ENCODE results near the gene CDYL2. TPM values are rescaled to one million over a fixed set of nuclear protein-coding genes. Genes with fewer than 3 reads are reported as not detected.

The CDYL2 gene
- total RNA-seq, 1 donor from 2014 or later, result 1.8 TPM

- no peak for DNase-seq (ENCODE audit: extremely low spot score, unreplicated experiment)
- Mint-ChIP-seq H3K4me3 (ENCODE audit: unreplicated experiment) (no peak overlapping the region), H3K27ac (ENCODE audit: unreplicated experiment) (no peak overlapping the region), H3K9me3 (ENCODE audit: unreplicated experiment) (peaks cover 12% of the 10 kb centered on the region), H3K4me1 (ENCODE audit: unreplicated experiment) (no peaks in the 10 kb centered on the region), H3K27me3 (ENCODE audit: unreplicated experiment) (peaks cover 9% of the 10 kb centered on the region), H3K36me3 (ENCODE audit: unreplicated experiment) (no peaks in the 10 kb centered on the region)
- no peak for TF ChIP-seq CTCF (IDR thresholded peaks at IDR 0.05)
Measured at GRCh38 chr16:80778703-80779102, 25.7 kb downstream of the CDYL2 start.

- Mint-ChIP-seq H3K36me3 (ENCODE audit: unreplicated experiment) (no peaks in the 10 kb centered on the region), H3K4me1 (ENCODE audit: unreplicated experiment) (no peaks in the 10 kb centered on the region), H3K27ac (ENCODE audit: unreplicated experiment) (no peak overlapping the region), H3K27me3 (ENCODE audit: unreplicated experiment) (peaks cover 9% of the 10 kb centered on the region), H3K4me3 (ENCODE audit: unreplicated experiment) (no peak overlapping the region), H3K9me3 (ENCODE audit: unreplicated experiment) (peaks cover 7% of the 10 kb centered on the region)
- no peak for TF ChIP-seq CTCF (IDR thresholded peaks at IDR 0.05)
- no peak for DNase-seq (ENCODE audit: extremely low spot score, unreplicated experiment)
Measured at GRCh38 chr16:80776856-80777255, 27.5 kb downstream of the CDYL2 start.

- no peak for DNase-seq (ENCODE audit: extremely low spot score, unreplicated experiment)
- Mint-ChIP-seq H3K9me3 (ENCODE audit: unreplicated experiment) (no peaks in the 10 kb centered on the region), H3K4me3 (ENCODE audit: unreplicated experiment) (no peak overlapping the region), H3K36me3 (ENCODE audit: unreplicated experiment) (no peaks in the 10 kb centered on the region), H3K27ac (ENCODE audit: unreplicated experiment) (no peak overlapping the region), H3K27me3 (ENCODE audit: unreplicated experiment) (peaks cover 9% of the 10 kb centered on the region), H3K4me1 (ENCODE audit: unreplicated experiment) (no peaks in the 10 kb centered on the region)
- TF ChIP-seq CTCF (IDR thresholded peaks at IDR 0.05), result no peak
Measured at GRCh38 chr16:80775450-80775849, 28.9 kb downstream of the CDYL2 start.

GRCh38 chr16:80766798-80767197 is 37.6 kb downstream of the CDYL2 start:
- no peak for DNase-seq (ENCODE audit: extremely low spot score, unreplicated experiment)
- Mint-ChIP-seq H3K27ac (ENCODE audit: unreplicated experiment) (no peak overlapping the region), H3K36me3 (ENCODE audit: unreplicated experiment) (no peaks in the 10 kb centered on the region), H3K4me3 (ENCODE audit: unreplicated experiment) (no peak overlapping the region), H3K9me3 (ENCODE audit: unreplicated experiment) (no peaks in the 10 kb centered on the region), H3K27me3 (ENCODE audit: unreplicated experiment) (no peaks in the 10 kb centered on the region), H3K4me1 (ENCODE audit: unreplicated experiment) (no peaks in the 10 kb centered on the region)
- TF ChIP-seq CTCF (IDR thresholded peaks at IDR 0.05), result no peak

- Mint-ChIP-seq H3K27ac (ENCODE audit: unreplicated experiment) (no peak overlapping the region), H3K4me3 (ENCODE audit: unreplicated experiment) (no peak overlapping the region), H3K4me1 (ENCODE audit: unreplicated experiment) (no peaks in the 10 kb centered on the region), H3K9me3 (ENCODE audit: unreplicated experiment) (no peaks in the 10 kb centered on the region), H3K27me3 (ENCODE audit: unreplicated experiment) (no peaks in the 10 kb centered on the region), H3K36me3 (ENCODE audit: unreplicated experiment) (no peaks in the 10 kb centered on the region)
- no peak for TF ChIP-seq CTCF (IDR thresholded peaks at IDR 0.05)
- no peak for DNase-seq (ENCODE audit: extremely low spot score, unreplicated experiment)
Measured at GRCh38 chr16:80759419-80760162, 44.8 kb downstream of the CDYL2 start.

All from osteocyte (in vitro differentiated cells).